Peyer's patch (tissue), 4 donors: ENCODE data around the gene ZP2. TPM values are rescaled to one million over a fixed set of nuclear protein-coding genes. Genes with fewer than 3 reads are reported as not detected.

Experiments
- DNase-seq, 3 donors: peaks; one replicate each; pipeline ENCODE4 v3.0.0-alpha.2; 2017 to 2019
- H3K27ac ChIP-seq, 4 donors: fragments of 200-600 bp; sonication (generic); one replicate each; pipeline ENCODE4 v1.5.1; 2016 to 2019
- H3K27me3 ChIP-seq, 2 donors: fragments of 200-600 bp; sonication (generic); one replicate each; pipeline ENCODE4 v1.5.1; 2019
- H3K36me3 ChIP-seq, 3 donors: fragments of 200-600 bp; sonication (generic); one replicate each; pipeline ENCODE4 v1.5.1; 2016 to 2019
- H3K4me1 ChIP-seq, 4 donors: fragments of 200-600 bp; sonication (generic); one replicate each; pipeline ENCODE4 v1.5.1; 2016 to 2019
- H3K4me3 ChIP-seq, 4 donors: fragments of 200-600 bp; sonication (generic); 1 replicate in 3 of 4; 2 replicates in 1 of 4; pipeline ENCODE4 v1.5.1; 2016 to 2019; ENCODE audit warnings: mild to moderate bottlenecking in 1 of 4
- H3K9me3 ChIP-seq, 4 donors: fragments of 200-600 bp; sonication (generic); one replicate each; pipeline ENCODE4 v1.5.1; 2016 to 2019; ENCODE audit warnings: mild to moderate bottlenecking in 1 of 4
- POLR2A ChIP-seq, 2 donors: fragments of 450-650 bp; IDR thresholded peaks; one replicate each; pipeline ENCODE4 v1.5.1; 2017; ENCODE audit warnings: antibody characterized with exemption in 2 of 2, mild to moderate bottlenecking in 2 of 2, moderate library complexity in 2 of 2
- total RNA-seq, 4 donors: library from RNA; depleted of rRNA; stranded (reverse); fragments of >200 nt; gene quantifications; one replicate each; pipeline ENCODE4 v1.1.0, GENCODE V29; 2016
- TF ChIP-seq, protein P1 (sequence below), 6 experiments: fragments of 450-650 bp in 4 of 6; fragments of 200-600 bp in 2 of 6; sonication (generic) in 1 of 6; IDR thresholded peaks; one replicate each; pipeline ENCODE4 v1.5.1; 2017 to 2019; ENCODE audit warnings: antibody characterized with exemption in 6 of 6, mild to moderate bottlenecking in 3 of 6, moderate library complexity in 1 of 6

ZP2 gene
- total RNA-seq, 4 donors from 2014 or later: 0.54 to 2.3 TPM; not detected in 2

DNA sequence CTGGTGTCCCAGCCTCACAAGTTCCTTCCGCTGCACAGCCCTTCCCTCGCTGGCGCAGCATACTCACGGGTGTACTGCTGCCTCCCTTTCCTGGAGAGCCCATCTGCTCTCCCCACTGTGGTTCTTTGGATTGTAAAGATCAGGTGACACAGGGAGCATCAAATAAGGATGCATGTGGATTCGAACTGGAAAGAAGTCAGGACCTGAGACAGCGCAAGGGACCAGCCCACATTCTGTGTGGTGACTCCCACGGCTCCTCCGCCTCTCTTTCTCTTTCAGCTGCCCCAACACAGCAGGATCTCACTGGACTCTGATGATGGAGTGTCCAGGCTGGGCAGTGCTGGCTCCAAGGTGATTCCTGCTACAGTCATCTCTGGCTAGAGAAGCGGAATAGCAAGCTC is 44.8 kb downstream of the ZP2 start:
- TF ChIP-seq, protein P1, sequence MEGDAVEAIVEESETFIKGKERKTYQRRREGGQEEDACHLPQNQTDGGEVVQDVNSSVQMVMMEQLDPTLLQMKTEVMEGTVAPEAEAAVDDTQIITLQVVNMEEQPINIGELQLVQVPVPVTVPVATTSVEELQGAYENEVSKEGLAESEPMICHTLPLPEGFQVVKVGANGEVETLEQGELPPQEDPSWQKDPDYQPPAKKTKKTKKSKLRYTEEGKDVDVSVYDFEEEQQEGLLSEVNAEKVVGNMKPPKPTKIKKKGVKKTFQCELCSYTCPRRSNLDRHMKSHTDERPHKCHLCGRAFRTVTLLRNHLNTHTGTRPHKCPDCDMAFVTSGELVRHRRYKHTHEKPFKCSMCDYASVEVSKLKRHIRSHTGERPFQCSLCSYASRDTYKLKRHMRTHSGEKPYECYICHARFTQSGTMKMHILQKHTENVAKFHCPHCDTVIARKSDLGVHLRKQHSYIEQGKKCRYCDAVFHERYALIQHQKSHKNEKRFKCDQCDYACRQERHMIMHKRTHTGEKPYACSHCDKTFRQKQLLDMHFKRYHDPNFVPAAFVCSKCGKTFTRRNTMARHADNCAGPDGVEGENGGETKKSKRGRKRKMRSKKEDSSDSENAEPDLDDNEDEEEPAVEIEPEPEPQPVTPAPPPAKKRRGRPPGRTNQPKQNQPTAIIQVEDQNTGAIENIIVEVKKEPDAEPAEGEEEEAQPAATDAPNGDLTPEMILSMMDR (IDR thresholded peaks at IDR 0.05): no peak
- no peak for TF ChIP-seq POLR2A (IDR thresholded peaks at IDR 0.05)
- DNase-seq: no peak
- H3K36me3 ChIP-seq: peaks cover 0 to 36% (median 0%) of the 10 kb centered on the region in 3 donors

GRCh38 chr16:21164521-21165168 is 46.7 kb downstream of the ZP2 start:
- TF ChIP-seq, protein P1 (IDR thresholded peaks at IDR 0.05): no peak
- no peak for TF ChIP-seq POLR2A (IDR thresholded peaks at IDR 0.05)
- H3K4me3 ChIP-seq: no peak overlapping the region
- H3K4me1 ChIP-seq: peaks cover 0 to 28% (median 0%) of the 10 kb centered on the region in 4 donors
- H3K36me3 ChIP-seq: peaks cover 0 to 28% (median 0%) of the 10 kb centered on the region in 3 donors
- no peak overlapping the region for H3K27ac ChIP-seq
- H3K9me3 ChIP-seq: no peaks in the 10 kb centered on the region
- H3K27me3 ChIP-seq: no peaks in the 10 kb centered on the region
- DNase-seq: no peak

More for the DNA sequence above, 44.8 kb downstream of the ZP2 start:
- no peak overlapping the region for H3K4me3 ChIP-seq
- H3K27me3 ChIP-seq: no peaks in the 10 kb centered on the region
- peaks cover 0 to 13% (median 0%) of the 10 kb centered on the region in 4 donors for H3K4me1 ChIP-seq
- H3K9me3 ChIP-seq: no peaks in the 10 kb centered on the region
- no peak overlapping the region for H3K27ac ChIP-seq

GRCh38 chr16:21163576-21163975 is 47.8 kb downstream of the ZP2 start:
- Histone ChIP-seq H3K27ac (peak overlapping the region in 1 of 4 donors; percentile 39), H3K4me3 (no peak overlapping the region), H3K4me1 (peaks cover 0 to 34% (median 0%) of the 10 kb centered on the region in 4 donors), H3K36me3 (peaks cover 0 to 28% (median 0%) of the 10 kb centered on the region in 3 donors), H3K27me3 (no peaks in the 10 kb centered on the region), H3K9me3 (no peaks in the 10 kb centered on the region)
- no peak for TF ChIP-seq POLR2A (IDR thresholded peaks at IDR 0.05)
- TF ChIP-seq, protein P1 (IDR thresholded peaks at IDR 0.05): no peak
- DNase-seq: no peak

DNA sequence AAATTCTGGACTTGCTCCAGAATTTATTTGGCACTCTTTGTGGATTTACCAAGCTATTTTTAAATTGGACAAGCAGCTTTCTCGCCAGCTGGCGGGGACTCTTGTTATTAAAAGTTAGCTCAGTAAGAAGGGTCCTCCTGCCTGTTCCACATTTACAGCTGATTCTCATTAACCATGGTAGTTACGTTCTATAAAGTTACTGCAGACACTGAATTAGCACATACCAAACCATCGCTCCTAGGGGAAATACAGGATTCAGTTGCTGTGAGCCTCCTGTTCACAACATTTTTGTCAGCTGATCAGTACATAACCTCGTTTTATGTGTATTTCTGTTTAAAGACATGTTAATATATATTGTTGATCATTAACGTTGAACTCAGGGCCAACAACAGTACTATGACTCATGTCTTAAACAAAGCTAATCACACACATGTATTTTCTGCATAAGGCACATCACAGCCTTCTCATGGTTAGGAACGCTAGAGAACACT is 48.7 kb downstream of the ZP2 start:
- Histone ChIP-seq H3K9me3 (no peaks in the 10 kb centered on the region), H3K4me1 (peaks cover 0 to 40% (median 0%) of the 10 kb centered on the region in 4 donors), H3K27me3 (no peaks in the 10 kb centered on the region), H3K4me3 (no peak overlapping the region), H3K27ac (peak overlapping the region in 1 of 4 donors; percentile 39), H3K36me3 (peaks cover 0 to 24% (median 0%) of the 10 kb centered on the region in 3 donors)
- TF ChIP-seq, protein P1 (IDR thresholded peaks at IDR 0.05): no peak
- no peak for TF ChIP-seq POLR2A (IDR thresholded peaks at IDR 0.05)
- no peak for DNase-seq

DNA sequence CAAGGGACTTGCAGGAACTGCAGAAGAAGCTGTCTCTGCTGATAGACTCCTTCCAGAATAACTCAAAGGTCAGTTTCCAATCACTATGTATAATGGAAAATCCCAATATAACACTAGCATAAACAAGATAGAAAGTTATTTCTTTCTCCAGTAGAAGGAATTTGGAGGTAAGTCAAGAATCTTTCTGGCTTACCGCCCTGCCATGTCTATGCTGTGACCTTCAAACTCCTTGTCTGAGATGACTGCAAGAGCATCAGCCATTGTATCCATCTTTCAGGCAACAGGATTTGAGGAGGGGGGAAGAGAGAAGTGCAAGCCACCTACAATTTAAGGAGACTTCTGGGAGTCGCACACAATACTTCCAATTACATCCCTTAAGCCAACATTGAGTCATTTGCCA is 50.2 kb downstream of the ZP2 start:
- no peak for DNase-seq
- Histone ChIP-seq H3K4me1 (peaks cover 0 to 48% (median 0%) of the 10 kb centered on the region in 4 donors), H3K36me3 (peaks cover 0 to 15% (median 0%) of the 10 kb centered on the region in 3 donors), H3K9me3 (no peaks in the 10 kb centered on the region), H3K27ac (peak overlapping the region in 1 of 4 donors; percentile 9), H3K27me3 (no peaks in the 10 kb centered on the region), H3K4me3 (no peak overlapping the region)
- TF ChIP-seq POLR2A (IDR thresholded peaks at IDR 0.05): no peak
- TF ChIP-seq, protein P1 (IDR thresholded peaks at IDR 0.05): no peak
